Omental fat pad (tissue), 4 donors: Measurements from ENCODE around the gene KRT72. TPM values are rescaled to one million over a fixed set of nuclear protein-coding genes. Genes with fewer than 3 reads are reported as not detected.

Source experiments
- ATAC-seq: fragments of 150-250 bp; one replicate; pipeline ENCODE4 v1.9.1; 2016; ENCODE audit warnings: mild to moderate bottlenecking, moderate library complexity; ENCODE audit not compliant: low FRiP score
- DNase-seq: peaks from one replicate; pipeline ENCODE4 v3.0.0-alpha.2; 2019; ENCODE audit warnings: low spot score
- total RNA-seq, 4 donors: library from RNA; depleted of rRNA; stranded (reverse); fragments of >200 nt; gene quantifications; one replicate each; pipeline ENCODE4 v1.1.0, GENCODE V29; 2016
- TF ChIP-seq, protein P1 (sequence below), 3 donors: fragments of 450-650 bp; IDR thresholded peaks; one replicate each; pipeline ENCODE4 v1.5.1; 2016 to 2017; ENCODE audit warnings: antibody characterized with exemption in 3 of 3, mild to moderate bottlenecking in 3 of 3, moderate library complexity in 2 of 3

Gene KRT72
- total RNA-seq, 4 donors from 2014 or later: 0.31 TPM; not detected in 3

DNA sequence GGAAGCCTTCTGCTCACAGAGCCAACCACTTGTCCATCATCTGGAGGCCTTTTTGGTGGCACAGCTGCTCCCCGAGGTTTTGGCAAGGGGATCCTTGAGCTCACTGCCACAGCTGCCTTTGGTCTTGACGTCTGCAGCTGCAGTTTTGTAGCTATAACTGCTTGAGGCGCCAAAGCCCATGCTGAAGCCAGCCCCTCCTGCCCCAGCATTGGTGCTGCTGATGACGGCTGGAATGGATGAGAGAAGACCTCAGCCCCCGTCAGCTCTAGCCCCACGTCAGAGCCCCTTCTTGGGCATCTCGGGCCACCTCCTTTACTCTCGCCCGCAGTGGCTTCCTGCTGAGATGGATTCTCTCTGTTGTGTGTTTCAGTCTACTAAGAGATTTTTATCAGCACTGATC lies 15.3 kb downstream of the KRT72 start:
- TF ChIP-seq, protein P1, sequence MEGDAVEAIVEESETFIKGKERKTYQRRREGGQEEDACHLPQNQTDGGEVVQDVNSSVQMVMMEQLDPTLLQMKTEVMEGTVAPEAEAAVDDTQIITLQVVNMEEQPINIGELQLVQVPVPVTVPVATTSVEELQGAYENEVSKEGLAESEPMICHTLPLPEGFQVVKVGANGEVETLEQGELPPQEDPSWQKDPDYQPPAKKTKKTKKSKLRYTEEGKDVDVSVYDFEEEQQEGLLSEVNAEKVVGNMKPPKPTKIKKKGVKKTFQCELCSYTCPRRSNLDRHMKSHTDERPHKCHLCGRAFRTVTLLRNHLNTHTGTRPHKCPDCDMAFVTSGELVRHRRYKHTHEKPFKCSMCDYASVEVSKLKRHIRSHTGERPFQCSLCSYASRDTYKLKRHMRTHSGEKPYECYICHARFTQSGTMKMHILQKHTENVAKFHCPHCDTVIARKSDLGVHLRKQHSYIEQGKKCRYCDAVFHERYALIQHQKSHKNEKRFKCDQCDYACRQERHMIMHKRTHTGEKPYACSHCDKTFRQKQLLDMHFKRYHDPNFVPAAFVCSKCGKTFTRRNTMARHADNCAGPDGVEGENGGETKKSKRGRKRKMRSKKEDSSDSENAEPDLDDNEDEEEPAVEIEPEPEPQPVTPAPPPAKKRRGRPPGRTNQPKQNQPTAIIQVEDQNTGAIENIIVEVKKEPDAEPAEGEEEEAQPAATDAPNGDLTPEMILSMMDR (IDR thresholded peaks at IDR 0.05): no peak
- DNase-seq (no peak), ATAC-seq (no peak)

DNA sequence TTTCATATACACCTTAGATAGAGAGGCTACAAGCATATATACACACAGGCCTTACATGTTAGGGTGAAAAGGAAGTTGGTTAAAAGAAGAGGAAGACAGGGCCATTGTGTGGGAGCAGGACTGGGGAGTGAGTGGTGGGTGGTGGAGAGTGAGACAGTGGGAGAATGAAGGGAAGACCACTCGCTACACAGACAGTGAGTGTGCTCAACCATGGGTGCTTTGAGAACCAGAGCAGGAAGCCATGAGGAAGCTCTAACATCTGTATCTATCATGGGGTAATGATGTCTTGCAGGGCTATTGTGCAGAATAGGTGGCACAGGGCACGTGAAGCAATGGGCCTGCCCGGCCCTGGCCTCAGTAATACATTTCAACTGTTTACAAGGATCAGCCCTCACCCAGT lies 16.2 kb downstream of the KRT72 start:
- no peak for ATAC-seq
- no peak for DNase-seq
- TF ChIP-seq, protein P1 (IDR thresholded peaks at IDR 0.05): no peak

DNA sequence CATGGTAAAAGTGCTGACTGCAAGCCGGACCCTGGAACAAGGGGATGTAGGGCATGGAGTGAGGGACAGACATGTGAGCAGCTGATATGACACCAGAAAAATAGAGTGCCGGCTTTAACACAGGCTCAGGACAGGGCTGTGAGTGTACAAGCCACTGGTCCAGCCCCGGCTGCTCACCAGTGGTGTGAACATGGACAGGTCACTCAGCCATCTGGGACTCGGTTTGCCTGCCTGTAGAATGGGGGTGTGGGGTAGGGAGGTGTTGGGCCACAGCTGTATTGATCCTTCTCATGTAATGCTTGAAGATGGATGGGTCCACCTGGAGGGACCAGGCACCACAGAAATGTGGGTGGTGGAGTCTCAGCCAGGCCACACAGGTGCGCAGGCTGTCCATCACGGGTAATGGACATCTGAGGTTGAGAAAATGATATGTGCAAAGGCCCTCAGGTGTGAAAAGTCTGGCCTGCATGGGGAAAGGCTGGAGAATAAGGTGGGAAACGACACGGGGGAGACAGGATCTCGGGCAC lies 17.0 kb downstream of the KRT72 start:
- no peak for DNase-seq
- no peak for ATAC-seq
- TF ChIP-seq, protein P1 (IDR thresholded peaks at IDR 0.05): no peak

DNA sequence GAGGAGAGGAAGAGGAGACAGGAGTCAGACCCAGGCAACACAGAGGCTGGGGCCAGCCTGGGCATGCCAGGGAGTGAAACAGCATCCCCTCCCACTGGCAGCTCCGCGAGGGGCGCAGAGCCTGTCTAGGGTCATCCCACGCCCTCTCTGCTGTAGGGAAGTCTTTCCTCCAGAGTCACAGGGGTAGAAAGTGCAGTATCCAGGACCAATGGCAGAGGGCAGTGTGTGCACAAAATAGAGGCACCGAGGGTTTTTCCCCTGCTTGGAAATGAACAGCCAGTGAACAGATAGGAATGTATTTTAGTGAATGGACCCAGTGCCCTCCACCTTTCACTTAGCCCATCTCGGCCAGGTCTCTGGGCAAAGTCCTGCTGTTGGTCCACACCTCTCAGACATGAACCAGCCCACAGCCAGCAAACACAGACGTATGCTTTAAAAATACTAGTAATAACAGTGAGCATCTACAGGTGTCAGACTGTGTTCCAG lies 18.2 kb downstream of the KRT72 start:
- peak; percentile 52 for DNase-seq
- ATAC-seq: peak; percentile 87

DNA sequence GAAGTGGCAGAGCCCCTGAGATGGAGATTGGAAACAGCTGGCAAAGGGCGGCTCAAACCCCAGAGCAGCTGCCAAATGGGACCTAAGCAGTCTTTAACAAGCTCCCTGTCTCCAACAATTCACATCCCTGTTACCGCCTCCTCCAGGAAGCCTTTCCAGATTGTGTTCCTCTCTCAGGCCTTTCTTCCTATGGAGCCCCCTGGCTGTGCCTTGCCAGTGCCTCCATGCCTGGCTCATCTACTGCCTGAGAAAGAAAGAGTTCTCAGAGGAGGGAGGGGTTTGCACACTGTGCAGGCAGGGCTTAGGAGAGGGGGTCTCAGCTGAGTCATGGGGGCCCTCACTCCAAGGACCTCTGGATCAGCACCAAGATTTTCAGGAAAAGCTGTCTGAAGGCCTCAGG lies 18.8 kb downstream of the KRT72 start:
- DNase-seq (no peak), ATAC-seq (no peak)
- TF ChIP-seq, protein P1 (IDR thresholded peaks at IDR 0.05): no peak

More for the DNA sequence above, 18.2 kb downstream of the KRT72 start:
- TF ChIP-seq, protein P1 (IDR thresholded peaks at IDR 0.05): peak in 1 of 3 donors; percentile 32

DNA sequence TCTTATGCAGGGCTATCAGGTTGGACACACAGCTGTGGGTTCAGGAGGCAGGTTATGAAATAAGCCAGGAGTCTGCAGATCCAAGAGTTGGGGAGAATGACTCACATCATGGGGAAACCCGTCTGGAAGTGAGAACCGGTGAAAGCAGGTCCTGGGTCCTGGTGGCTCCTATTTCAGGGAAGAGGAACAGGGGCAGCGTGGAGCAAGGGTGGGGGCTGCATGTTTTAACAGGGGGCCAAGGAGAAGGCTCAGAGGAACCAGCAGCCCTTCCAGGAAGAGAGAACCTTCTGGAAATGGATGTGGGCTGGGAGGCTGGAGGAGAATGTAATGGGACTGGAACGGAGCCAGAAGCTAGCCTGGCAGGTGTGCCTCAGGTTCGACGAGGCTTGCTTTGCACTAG lies 19.8 kb downstream of the KRT72 start:
- TF ChIP-seq, protein P1 (IDR thresholded peaks at IDR 0.05): no peak
- DNase-seq (no peak), ATAC-seq (peak; percentile 68)

DNA sequence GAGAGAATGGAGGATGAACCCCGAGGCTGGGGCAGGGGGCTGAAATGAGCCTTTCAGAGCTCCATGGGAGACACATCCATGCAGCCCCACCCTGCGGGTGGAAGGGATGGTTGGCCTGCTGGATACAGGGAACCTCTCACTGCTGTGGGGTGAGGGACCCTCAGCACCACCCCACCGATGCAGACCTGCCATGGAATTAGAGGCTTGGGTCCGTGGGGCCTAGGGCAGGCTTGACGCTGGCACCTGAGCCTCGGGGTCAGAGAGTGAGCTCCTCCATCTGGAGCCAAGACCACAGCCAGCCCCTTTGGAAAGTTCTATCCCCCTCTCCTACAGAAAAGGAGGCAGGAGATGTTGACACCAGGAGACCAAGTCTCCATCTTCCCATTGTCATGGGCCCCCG lies 20.2 kb downstream of the KRT72 start:
- TF ChIP-seq, protein P1 (IDR thresholded peaks at IDR 0.05): no peak
- ATAC-seq (no peak), DNase-seq (no peak)
